GM12873 (cell line): ENCODE data around the gene WBP4.

Source experiments
- TF ChIP-seq, protein P1 (sequence below): IDR thresholded peaks from 2 replicates; pipeline ENCODE4 v1.5.1; 2012; ENCODE audit warnings: low read depth, mild to moderate bottlenecking, moderate library complexity, low read length, control low read depth; ENCODE audit not compliant: insufficient read depth; ENCODE audit errors: missing control alignments

The WBP4 gene

DNA sequence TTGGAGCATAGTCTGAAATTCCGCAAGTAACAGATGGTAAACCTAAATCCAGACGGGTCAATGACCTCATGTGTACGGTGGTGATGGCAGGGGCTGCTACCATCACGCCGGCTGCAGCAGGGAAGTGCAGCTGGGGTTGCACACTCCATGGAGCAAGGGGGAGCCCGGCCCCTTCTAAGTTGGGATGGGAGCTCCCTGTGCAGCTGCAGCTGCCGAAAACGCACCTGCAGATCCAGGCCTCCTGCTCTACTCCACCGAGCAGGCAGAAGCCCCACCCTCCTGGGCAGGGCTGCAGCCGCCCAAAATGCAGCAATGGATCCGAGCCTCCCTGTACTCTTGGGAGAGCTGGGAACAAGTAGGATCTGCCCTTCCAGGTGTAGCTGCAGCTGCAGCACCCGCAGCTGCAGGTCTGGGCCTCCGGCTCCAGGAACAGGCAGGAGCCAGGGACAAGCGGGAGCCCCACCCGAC is 45.8 kb downstream of the WBP4 start:
- TF ChIP-seq, protein P1, sequence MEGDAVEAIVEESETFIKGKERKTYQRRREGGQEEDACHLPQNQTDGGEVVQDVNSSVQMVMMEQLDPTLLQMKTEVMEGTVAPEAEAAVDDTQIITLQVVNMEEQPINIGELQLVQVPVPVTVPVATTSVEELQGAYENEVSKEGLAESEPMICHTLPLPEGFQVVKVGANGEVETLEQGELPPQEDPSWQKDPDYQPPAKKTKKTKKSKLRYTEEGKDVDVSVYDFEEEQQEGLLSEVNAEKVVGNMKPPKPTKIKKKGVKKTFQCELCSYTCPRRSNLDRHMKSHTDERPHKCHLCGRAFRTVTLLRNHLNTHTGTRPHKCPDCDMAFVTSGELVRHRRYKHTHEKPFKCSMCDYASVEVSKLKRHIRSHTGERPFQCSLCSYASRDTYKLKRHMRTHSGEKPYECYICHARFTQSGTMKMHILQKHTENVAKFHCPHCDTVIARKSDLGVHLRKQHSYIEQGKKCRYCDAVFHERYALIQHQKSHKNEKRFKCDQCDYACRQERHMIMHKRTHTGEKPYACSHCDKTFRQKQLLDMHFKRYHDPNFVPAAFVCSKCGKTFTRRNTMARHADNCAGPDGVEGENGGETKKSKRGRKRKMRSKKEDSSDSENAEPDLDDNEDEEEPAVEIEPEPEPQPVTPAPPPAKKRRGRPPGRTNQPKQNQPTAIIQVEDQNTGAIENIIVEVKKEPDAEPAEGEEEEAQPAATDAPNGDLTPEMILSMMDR: no peak

DNA sequence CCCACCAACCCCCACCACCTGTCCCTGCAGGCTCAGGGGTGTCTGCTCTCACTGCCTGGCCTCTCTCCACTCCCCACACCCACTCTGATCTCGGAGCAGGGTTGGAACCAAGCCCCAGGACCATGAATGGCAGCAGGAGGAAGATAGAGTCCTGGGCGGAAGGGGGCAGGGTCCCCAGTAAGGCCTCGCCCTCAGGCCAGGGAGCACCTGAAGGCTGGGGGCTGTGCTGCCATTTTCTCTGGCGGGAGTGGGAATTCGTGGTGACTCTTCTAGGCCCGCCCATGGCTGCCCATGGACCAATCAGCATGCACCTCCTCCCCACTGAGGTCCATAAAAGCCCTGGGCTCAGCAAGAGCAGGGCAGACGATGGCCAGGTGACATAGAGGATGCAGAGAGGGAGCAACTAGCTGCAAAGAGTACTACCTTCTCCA is 46.3 kb downstream of the WBP4 start:
- TF ChIP-seq, protein P1: no peak

DNA sequence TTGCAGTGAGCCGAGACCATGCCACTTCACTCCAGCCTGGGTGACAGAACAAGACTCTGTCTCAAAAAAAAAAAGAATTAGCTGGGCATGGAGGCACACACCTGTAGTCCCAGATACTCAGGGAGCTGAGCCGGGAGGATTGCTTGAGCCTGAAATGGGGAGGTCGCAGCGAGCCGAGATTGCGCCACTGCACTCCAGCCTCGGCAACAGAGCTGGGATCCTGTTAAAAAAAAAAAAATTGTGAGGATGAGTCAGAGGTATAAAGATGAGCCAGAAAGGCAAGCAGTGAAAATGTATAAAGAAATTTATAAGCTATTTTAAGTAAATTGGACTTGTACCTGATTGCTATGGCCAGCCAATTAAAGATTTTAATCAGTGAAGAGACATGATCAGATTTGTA is 50.1 kb downstream of the WBP4 start:
- TF ChIP-seq, protein P1: no peak

DNA sequence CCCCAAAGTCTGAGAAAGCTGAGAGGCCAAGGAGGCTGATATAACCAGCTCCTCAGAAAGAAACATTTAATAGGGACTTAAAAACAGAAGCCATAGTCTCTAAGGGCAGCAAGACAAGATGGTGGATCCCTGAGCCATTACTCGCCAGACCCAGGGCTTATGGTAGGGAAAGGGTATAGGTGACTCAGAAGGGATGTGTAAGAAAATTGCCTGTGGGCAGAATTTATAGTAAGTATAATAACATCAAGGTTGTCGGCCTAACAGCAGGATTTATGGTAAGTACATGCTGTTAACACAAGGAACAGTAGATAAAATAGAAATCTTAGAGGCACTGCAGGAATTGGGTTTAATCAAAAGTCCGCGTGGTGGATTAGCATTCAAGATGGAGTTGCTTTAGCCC is 56.6 kb downstream of the WBP4 start:
- TF ChIP-seq, protein P1: no peak

DNA sequence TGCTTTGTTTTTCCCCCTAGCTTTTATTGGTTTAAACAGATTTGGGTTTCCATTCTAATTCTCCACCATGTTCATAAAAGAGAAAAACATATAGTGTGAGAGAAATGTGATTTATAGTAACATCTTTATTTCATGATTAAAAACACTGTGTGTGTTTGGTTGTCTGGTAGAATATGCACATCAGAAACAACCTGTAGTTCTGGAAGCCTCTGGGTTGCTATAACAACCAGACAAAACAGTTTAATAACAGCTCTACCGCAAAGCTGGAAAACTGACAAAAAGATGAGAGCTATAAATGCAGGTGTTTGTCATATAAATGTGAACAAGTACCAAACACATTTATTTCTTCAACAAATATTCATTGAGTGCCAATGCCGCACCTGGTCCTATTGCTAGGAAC is 61.5 kb downstream of the WBP4 start:
- TF ChIP-seq, protein P1: no peak

DNA sequence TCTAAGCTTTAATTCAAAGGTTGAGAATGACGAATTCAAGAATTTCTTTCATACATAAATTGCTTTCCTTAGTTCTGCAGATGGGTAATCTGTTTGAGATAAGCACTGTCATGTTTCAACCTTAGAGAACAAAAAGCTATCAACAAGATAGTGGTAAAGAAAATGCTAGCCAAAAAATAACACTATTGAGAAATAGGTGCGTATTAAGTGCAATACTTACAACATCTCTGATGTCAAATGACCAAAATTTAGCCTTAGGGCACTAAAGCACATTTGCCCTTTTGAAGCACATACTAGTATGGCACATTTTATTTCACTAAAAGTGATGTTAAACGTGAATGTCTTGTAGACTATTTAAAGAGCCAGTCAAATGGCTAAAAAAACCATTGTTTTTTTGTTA is 66.4 kb downstream of the WBP4 start:
- TF ChIP-seq, protein P1: no peak

DNA sequence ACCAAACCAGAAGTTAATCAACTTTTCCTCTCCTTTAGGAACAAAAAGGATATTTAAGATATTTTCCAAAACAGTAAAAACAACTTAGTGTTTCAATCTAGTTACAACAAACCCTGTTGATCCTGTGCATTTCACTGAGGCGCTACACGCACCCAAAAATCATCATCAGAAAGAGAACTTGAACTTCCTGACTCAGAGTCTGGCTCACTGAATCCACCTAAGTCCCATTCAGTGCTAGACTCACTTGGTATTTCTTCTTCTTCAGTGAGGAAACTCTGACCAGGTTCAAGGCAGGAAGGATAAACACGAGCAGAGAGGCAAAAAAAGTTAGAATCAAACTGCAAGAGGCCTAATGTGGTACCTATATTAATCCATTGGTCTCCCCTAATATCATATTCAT is 69.0 kb downstream of the WBP4 start:
- TF ChIP-seq, protein P1: no peak
